Skeletal muscle satellite cell (primary cell): ENCODE data around the gene ITGB1.

ENCODE experiments used
- H3K27me3 ChIP-seq: 2 replicates; pipeline ENCODE4 v1.7.0; 2013; ENCODE audit warnings: low read length; ENCODE audit not compliant: control insufficient read depth, insufficient read depth
- H3K36me3 ChIP-seq: 2 replicates; pipeline ENCODE4 v1.7.0; 2013; ENCODE audit warnings: mild to moderate bottlenecking, control low read depth, low read length; ENCODE audit not compliant: insufficient read depth
- H3K4me1 ChIP-seq: 2 replicates; pipeline ENCODE4 v1.7.0; 2013; ENCODE audit warnings: low read length; ENCODE audit not compliant: control insufficient read depth, insufficient read depth
- H3K4me2 ChIP-seq: 2 replicates; pipeline ENCODE4 v1.7.0; 2013; ENCODE audit warnings: mild to moderate bottlenecking, low read length
- H3K4me3 ChIP-seq: 2 replicates; pipeline ENCODE4 v1.7.0; 2013; ENCODE audit warnings: low read length
- H3K9ac ChIP-seq: 2 replicates; pipeline ENCODE4 v1.7.0; 2013; ENCODE audit warnings: mild to moderate bottlenecking, low read depth, low read length, moderate library complexity
- H3K9me3 ChIP-seq: replicated peaks from 2 replicates; pipeline ENCODE4 v1.7.0; 2013; ENCODE audit warnings: mild to moderate bottlenecking, control low read depth, low read length

The ITGB1 gene

DNA sequence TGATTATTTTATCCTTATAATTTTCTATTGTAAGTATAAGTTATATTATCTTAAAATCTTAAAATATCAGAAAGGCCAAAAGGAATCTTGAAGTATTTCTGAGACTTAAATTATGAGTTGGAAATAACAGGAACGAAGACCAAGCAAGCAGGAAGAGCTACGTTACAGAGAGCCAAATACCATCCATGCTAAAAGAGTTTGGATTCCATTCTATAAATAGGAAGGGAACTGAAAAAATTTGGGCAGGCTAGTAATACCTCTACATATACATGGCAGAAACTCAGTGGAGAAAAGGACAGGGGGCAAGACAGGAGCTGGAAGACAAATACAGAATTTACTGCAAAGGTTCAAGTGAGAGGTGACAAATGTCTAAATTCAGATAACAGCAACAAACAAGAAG, 16.7 kb downstream of the ITGB1 start:
- Histone ChIP-seq H3K4me2 (peak overlapping the region; percentile 33), H3K9ac (no peak overlapping the region), H3K4me3 (no peak overlapping the region), H3K9me3 (no peaks in the 10 kb centered on the region), H3K36me3 (peaks cover 33% of the 10 kb centered on the region), H3K27me3 (no peaks in the 10 kb centered on the region), H3K4me1 (peaks cover 75% of the 10 kb centered on the region)

DNA sequence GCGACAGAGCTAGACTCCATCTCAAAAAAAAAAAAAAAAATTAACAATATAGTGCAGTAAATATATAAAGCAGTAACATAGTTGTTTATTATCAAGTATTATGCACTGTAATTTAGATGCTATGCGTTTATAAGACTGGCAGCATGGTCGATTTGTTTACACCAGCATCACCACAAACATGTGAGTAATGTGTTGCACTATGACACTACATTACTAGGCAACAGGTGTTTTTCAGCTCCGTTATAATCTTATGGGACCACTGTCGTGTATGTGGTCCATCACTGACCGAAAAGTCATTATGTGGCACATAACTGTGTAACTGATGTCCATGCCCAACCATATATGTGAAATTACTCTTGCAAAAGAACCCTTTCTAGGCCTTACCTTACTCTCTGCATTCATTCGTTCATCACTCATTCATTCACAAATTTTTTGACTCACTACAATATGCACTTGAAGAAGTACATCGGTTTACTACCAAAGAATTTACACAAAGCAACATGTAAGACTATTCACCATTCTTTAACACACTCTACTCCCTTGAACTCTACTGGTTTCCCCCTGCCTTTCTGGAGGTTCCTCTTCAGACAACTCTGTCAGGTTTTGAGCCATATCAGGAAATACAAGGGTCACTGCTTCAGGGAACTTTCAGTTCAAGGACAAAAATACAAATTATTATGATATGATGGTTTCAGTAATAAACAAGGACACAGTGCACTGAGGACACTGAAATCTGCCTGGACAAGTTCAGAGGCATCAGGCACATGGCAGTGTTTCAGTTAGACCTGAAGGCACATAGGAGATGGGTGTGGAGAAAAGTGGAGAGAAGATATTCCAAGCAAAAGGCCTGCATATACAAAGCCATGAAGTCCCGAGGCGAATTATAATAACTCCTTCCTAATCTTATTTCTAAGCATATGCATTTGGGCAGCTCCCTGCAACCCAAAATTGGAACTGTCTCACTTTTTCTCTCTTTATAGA, 17.4 kb downstream of the ITGB1 start:
- peaks cover 36% of the 10 kb centered on the region for H3K36me3 ChIP-seq
- no peak overlapping the region for H3K9ac ChIP-seq
- peak overlapping the region; percentile 33 for H3K4me2 ChIP-seq
- peaks cover 70% of the 10 kb centered on the region for H3K4me1 ChIP-seq
- H3K27me3 ChIP-seq: no peaks in the 10 kb centered on the region
- no peak overlapping the region for H3K4me3 ChIP-seq
- no peaks in the 10 kb centered on the region for H3K9me3 ChIP-seq

DNA sequence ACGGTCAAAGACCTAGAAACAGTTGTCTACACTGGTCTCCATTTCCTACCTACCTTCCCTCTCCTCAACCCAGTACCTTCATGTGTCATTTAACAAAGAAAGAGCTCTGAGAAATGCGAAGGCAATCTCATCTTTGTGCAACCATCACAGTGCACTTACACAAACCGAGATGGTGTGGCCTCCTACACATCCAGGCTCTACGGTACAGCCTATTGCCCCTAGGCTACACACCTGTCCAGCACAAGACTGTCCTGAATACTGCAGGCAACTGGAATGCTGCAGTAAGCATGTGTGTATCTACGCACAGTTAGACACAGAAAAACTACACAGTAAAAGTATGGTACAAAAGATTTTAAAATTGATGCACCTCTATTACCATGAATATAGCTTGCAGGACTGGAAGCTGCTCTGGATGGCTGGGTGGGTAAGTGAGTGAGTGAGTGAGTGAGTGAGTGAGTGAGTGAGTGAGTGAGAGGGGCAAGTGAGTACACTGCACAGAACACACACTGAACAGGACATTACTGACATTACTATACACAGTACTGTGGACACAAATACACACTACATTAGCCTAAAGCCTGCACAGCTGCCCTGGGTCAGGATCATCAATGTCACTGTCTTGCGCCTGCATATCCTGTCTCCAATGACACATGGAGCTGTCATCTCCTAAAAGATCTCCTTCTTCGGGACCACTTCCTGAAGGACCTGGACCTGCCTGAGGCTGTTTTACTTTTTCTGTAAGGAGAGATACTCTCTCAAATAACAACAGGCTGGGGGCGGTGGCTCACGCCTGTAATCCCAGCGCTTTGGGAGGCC, 18.5 kb downstream of the ITGB1 start:
- Histone ChIP-seq H3K36me3 (peaks cover 43% of the 10 kb centered on the region), H3K4me2 (peak overlapping the region; percentile 66), H3K4me3 (no peak overlapping the region), H3K9ac (no peak overlapping the region), H3K9me3 (no peaks in the 10 kb centered on the region), H3K4me1 (peaks cover 65% of the 10 kb centered on the region), H3K27me3 (no peaks in the 10 kb centered on the region)

DNA sequence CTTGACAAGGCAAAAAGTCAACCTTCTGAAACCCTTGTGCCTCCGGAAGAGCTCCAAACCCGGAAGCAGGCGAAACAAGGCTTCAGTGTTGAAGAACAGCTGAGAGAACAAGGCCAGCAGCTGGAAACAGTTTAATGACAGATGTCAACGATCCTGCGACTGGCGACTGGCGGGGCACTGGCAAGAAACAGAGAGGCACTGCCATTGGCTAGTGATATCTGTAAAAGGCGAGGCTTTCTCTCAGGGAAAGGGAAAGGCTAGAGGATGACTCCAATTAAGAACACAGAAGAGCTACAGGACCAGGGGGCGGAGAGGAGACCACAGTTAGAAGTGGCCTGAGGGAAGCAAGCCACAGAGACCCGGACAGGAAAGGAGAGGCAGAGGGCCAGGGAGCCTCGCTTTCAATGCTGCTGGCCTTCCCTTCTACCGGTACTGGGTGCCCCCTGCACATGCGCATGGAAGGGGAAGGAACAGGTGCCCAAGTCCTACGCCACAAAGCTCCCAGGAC, 19.4 kb downstream of the ITGB1 start:
- Histone ChIP-seq H3K9me3 (no peaks in the 10 kb centered on the region), H3K4me3 (peak overlapping the region; percentile 21), H3K4me1 (peaks cover 60% of the 10 kb centered on the region), H3K9ac (peak overlapping the region; percentile 2), H3K4me2 (peak overlapping the region; percentile 66), H3K36me3 (peaks cover 44% of the 10 kb centered on the region), H3K27me3 (no peaks in the 10 kb centered on the region)

DNA sequence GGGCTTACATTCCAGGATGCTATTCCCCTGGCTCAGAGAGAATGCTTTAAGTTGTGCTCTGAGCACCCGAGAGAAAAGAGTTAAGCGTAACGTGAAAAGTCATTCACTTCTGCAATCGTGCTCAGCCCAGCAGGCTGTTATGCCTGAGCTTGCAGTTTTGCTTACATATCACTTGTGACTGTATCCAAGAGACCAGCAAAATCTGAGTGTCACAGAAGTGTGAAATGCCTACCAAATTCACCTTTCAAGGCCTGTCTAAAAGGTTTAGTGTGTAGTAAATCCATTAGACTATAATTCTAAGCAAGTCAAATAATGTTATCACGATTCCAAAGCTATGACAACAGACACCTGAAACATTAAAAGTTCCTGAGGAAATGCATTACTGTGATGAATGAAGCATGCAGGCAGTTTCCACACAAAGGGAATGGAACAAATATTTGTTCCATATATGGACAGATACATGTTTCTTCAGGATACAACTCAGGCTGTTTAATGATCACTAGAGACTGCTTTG, 20.1 kb downstream of the ITGB1 start:
- H3K4me1 ChIP-seq: peaks cover 55% of the 10 kb centered on the region
- no peaks in the 10 kb centered on the region for H3K27me3 ChIP-seq
- peak overlapping the region; percentile 2 for H3K9ac ChIP-seq
- no peaks in the 10 kb centered on the region for H3K9me3 ChIP-seq
- peak overlapping the region; percentile 66 for H3K4me2 ChIP-seq
- H3K4me3 ChIP-seq: no peak overlapping the region
- H3K36me3 ChIP-seq: peaks cover 50% of the 10 kb centered on the region

DNA sequence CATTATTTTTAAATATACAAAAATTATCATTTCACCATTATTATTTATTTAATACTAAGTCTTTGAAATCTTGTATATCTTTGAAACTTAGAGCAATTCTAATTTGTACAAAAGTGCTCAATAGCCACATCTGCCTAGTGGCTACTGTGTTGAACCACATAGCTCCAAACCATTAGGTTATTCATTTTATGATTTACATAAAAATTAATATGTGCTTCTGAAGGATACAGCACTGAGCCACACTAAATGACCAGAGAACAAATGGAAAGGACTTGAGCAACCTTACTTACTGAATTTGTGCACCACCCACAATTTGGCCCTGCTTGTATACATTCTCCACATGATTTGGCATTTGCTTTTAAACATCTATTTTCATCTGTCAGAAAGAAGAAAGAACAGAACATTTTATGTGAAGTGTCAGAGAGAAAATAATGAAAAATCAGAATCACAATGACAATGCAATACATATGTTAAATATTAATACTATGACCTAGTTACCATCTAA, 25.8 kb downstream of the ITGB1 start:
- Histone ChIP-seq H3K4me1 (peaks cover 15% of the 10 kb centered on the region), H3K9ac (no peak overlapping the region), H3K36me3 (peaks cover 81% of the 10 kb centered on the region), H3K9me3 (no peaks in the 10 kb centered on the region), H3K4me2 (no peak overlapping the region), H3K4me3 (no peak overlapping the region), H3K27me3 (no peaks in the 10 kb centered on the region)

DNA sequence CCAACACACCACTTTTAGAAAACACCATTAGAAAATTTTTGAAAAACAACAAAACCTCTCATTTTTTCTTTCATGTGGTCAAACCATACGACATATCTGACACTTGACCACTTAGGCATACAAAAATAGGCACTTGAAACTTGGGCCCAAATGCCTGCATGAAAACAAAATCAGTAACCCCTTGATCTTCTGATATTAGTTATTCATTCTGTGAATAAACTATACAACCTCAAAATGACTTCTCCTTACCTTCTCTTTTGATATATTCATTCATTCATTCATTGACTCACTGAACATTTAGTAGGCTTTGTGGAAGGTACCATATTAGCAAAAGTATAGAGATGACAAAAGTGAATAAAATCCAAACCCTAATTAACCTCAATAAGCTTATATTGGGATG, 26.4 kb downstream of the ITGB1 start:
- no peak overlapping the region for H3K4me2 ChIP-seq
- H3K36me3 ChIP-seq: peaks cover 87% of the 10 kb centered on the region
- H3K4me3 ChIP-seq: no peak overlapping the region
- H3K27me3 ChIP-seq: no peaks in the 10 kb centered on the region
- H3K9me3 ChIP-seq: no peaks in the 10 kb centered on the region
- H3K9ac ChIP-seq: no peak overlapping the region
- H3K4me1 ChIP-seq: peaks cover 9% of the 10 kb centered on the region

DNA sequence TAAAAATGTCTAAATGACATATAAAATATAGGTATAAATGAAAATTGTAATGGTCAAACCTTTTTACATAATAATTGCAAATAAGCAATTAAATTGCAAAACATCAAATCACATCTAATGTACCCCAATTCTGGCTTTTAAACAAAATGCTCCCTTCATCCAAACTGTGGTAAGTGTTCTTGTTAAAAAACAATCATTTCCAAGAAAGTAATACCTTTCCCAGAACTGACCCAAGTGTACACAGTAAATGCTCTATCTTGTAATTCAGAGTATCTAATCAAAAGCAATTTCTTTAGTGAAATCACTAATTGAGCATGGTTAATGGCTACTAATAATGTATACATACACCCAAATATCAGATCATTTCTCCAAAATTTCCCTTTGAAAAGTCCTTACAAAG, 28.0 kb downstream of the ITGB1 start:
- Histone ChIP-seq H3K36me3 (peaks cover 94% of the 10 kb centered on the region), H3K4me1 (peaks cover 9% of the 10 kb centered on the region), H3K27me3 (no peaks in the 10 kb centered on the region)

DNA sequence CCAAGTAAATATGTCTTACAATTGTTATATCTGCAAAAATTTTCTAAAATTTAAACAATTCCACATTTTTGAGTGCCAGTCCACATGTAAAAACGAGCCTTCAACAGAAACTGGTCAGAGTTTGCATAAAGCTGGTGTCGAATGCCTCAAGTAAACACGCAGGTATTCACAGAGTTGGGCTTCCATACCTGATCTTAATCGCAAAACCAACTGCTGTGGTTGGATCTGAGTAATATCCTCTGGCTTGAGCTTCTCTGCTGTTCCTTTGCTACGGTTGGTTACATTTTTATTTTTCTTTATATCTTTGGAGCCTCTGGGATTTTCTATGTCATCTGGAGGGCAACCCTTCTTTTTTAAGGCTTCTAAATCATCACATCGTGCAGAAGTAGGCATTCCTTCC, 28.4 kb downstream of the ITGB1 start:
- Histone ChIP-seq H3K4me3 (no peak overlapping the region), H3K4me1 (peaks cover 9% of the 10 kb centered on the region), H3K36me3 (peaks cover 94% of the 10 kb centered on the region), H3K27me3 (no peaks in the 10 kb centered on the region), H3K9ac (no peak overlapping the region), H3K9me3 (no peaks in the 10 kb centered on the region), H3K4me2 (no peak overlapping the region)

More for the DNA sequence above, 28.0 kb downstream of the ITGB1 start:
- Histone ChIP-seq H3K4me3 (no peak overlapping the region), H3K9ac (no peak overlapping the region), H3K9me3 (no peaks in the 10 kb centered on the region), H3K4me2 (no peak overlapping the region)

DNA sequence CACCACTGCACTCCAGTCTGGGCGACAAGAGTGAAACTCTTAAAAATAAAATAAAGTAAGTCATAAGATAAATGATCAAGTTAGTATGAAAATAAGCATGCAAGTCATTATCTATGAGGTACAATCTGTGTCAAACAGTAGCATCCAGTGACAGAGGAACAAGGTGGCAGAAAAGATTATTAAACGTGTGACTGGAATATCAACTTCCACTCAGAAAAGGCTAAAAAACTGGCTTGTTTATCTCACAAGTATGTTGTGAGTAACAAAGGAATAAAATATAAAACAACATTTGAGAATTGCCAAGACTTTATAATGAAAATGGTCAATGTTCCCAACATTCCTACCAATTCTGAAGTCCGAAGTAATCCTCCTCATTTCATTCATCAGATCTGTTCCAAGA, 30.3 kb downstream of the ITGB1 start:
- H3K9me3 ChIP-seq: no peaks in the 10 kb centered on the region
- no peaks in the 10 kb centered on the region for H3K27me3 ChIP-seq
- H3K4me1 ChIP-seq: peaks cover 16% of the 10 kb centered on the region
- no peak overlapping the region for H3K9ac ChIP-seq
- no peak overlapping the region for H3K4me2 ChIP-seq
- no peak overlapping the region for H3K4me3 ChIP-seq
- H3K36me3 ChIP-seq: peaks cover 93% of the 10 kb centered on the region

DNA sequence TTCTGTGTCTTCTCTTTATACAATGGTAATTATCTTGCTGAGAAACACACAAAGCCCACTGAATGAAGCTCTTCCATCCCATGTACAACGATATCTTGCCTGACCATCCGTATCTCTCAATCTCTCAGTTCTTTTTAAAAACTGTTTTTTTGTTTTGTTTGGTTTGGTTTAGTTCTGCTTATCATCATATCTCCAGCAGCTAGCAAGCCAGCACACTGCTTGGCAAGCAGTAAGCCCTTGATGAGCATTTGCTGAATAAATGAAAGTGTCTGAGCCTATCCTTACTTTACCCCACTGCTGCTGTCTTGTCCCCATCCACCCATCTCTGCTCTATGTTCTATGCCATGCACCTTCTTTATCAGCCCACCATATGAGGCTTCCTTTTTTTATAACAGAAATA, 34.2 kb downstream of the ITGB1 start:
- Histone ChIP-seq H3K4me2 (no peak overlapping the region), H3K9ac (no peak overlapping the region), H3K4me3 (no peak overlapping the region), H3K27me3 (no peaks in the 10 kb centered on the region), H3K9me3 (no peaks in the 10 kb centered on the region), H3K36me3 (peaks cover 98% of the 10 kb centered on the region), H3K4me1 (peaks cover 7% of the 10 kb centered on the region)
